IMR-90 (cell line): Measurements from ENCODE around the gene TLCD1.

Experiments
- BHLHE40 ChIP-seq: fragments of 150-350 bp; IDR thresholded peaks from 2 replicates; pipeline ENCODE4 v1.6.1; 2016; ENCODE audit warnings: mild to moderate bottlenecking, low read depth, low read length
- CEBPB ChIP-seq: IDR thresholded peaks from 2 replicates; pipeline ENCODE4 v1.6.1; 2012; ENCODE audit warnings: low read depth, low read length, improper control_type of control experiment
- CHD1 ChIP-seq: IDR thresholded peaks from 2 replicates; pipeline ENCODE4 v1.6.1; 2012; ENCODE audit warnings: low read depth, low read length, improper control_type of control experiment
- CTCF ChIP-seq: conservative IDR thresholded peaks from 2 replicates; pipeline ENCODE4 v1.5.1; 2012; ENCODE audit warnings: mild to moderate bottlenecking, low read depth, low read length, improper control_type of control experiment
- FOS ChIP-seq: fragments of 150-350 bp; IDR thresholded peaks from 2 replicates; pipeline ENCODE4 v1.6.1; 2016; ENCODE audit warnings: low read depth, low read length
- MAFK ChIP-seq: IDR thresholded peaks from 2 replicates; pipeline ENCODE4 v1.6.1; 2012; ENCODE audit warnings: low read depth, low read length, improper control_type of control experiment
- MAZ ChIP-seq: IDR thresholded peaks from 2 replicates; pipeline ENCODE4 v1.6.1; 2012; ENCODE audit warnings: low read depth, mild to moderate bottlenecking, low read length, improper control_type of control experiment, moderate library complexity, borderline replicate concordance
- POLR2A ChIP-seq: IDR thresholded peaks from 2 replicates; pipeline ENCODE4 v1.6.1; 2012; ENCODE audit warnings: mild to moderate bottlenecking, low read depth, low read length
- RAD21 ChIP-seq: IDR thresholded peaks from 2 replicates; pipeline ENCODE4 v1.6.1; 2012; ENCODE audit warnings: low read length, improper control_type of control experiment
- RCOR1 ChIP-seq: IDR thresholded peaks from 2 replicates; pipeline ENCODE4 v1.6.1; 2012; ENCODE audit warnings: mild to moderate bottlenecking, low read length, improper control_type of control experiment; ENCODE audit not compliant: insufficient replicate concordance
- RFX5 ChIP-seq: IDR thresholded peaks from 2 replicates; pipeline ENCODE4 v1.8.0; 2012; ENCODE audit warnings: low read depth, mild to moderate bottlenecking, low read length, moderate library complexity
- SMC3 ChIP-seq: fragments of 150-350 bp; IDR thresholded peaks from 2 replicates; pipeline ENCODE4 v1.6.1; 2016; ENCODE audit warnings: low read depth, mild to moderate bottlenecking, antibody characterized with exemption, low read length, moderate library complexity
- USF2 ChIP-seq: fragments of 150-350 bp; IDR thresholded peaks from 2 replicates; pipeline ENCODE4 v1.6.1; 2017; ENCODE audit warnings: mild to moderate bottlenecking, antibody characterized with exemption, low read length, low read depth

- TF ChIP-seq POLR2A (no peak), CTCF (no peak), USF2 (no peak), MAFK (no peak), CHD1 (no peak), RAD21 (no peak), CEBPB (no peak), RFX5 (no peak), FOS (no peak), SMC3 (no peak), MAZ (no peak), BHLHE40 (no peak), RCOR1 (no peak)
Observed at GRCh38 chr17:28716740-28717577, 9.1 kb downstream of the TLCD1 start.
